Epithelial cell of prostate (primary cell): Measurements from ENCODE around the gene TPST1.

Experiments
- DNase-seq: peaks from one replicate; pipeline ENCODE4 v3.0.0-alpha.2; 2011; ENCODE audit warnings: low read depth, low spot score
- H3K27ac ChIP-seq: fragments of 450-650 bp; 2 replicates; pipeline ENCODE4 v1.5.1; 2017; ENCODE audit warnings: mild to moderate bottlenecking

TPST1 gene

GRCh38 chr7:66279912-66280311 lies 74.8 kb downstream of the TPST1 start:
- H3K27ac ChIP-seq: no peak overlapping the region
- no peak for DNase-seq

GRCh38 chr7:66281678-66282590 lies 76.8 kb downstream of the TPST1 start:
- H3K27ac ChIP-seq: peak overlapping the region; percentile 64
- DNase-seq: peak; percentile 52

GRCh38 chr7:66282591-66282935 lies 77.4 kb downstream of the TPST1 start:
- peak overlapping the region; percentile 64 for H3K27ac ChIP-seq
- no peak for DNase-seq

GRCh38 chr7:66283003-66283920 lies 78.1 kb downstream of the TPST1 start:
- peak; percentile 58 for DNase-seq
- H3K27ac ChIP-seq: peak overlapping the region; percentile 64

- H3K27ac ChIP-seq: peak overlapping the region; percentile 63
- DNase-seq: no peak
These were observed 90.9 kb downstream of the TPST1 start for GRCh38 chr7:66296001-66296521.

GRCh38 chr7:66296557-66296956 lies 91.4 kb downstream of the TPST1 start:
- H3K27ac ChIP-seq: peak overlapping the region; percentile 63
- DNase-seq: no peak

GRCh38 chr7:66297579-66297978 lies 92.4 kb downstream of the TPST1 start:
- DNase-seq: peak; percentile 51
- H3K27ac ChIP-seq: peak overlapping the region; percentile 63

GRCh38 chr7:66301249-66301648 lies 96.1 kb downstream of the TPST1 start:
- no peak overlapping the region for H3K27ac ChIP-seq
- no peak for DNase-seq

- DNase-seq: no peak
These were observed 96.6 kb downstream of the TPST1 start for GRCh38 chr7:66301737-66302136.

GRCh38 chr7:66303454-66304155 lies 98.5 kb downstream of the TPST1 start:
- no peak overlapping the region for H3K27ac ChIP-seq
- no peak for DNase-seq

More at GRCh38 chr7:66301737-66302136, 96.6 kb downstream of the TPST1 start:
- H3K27ac ChIP-seq: no peak overlapping the region

GRCh38 chr7:66304536-66304935 lies 99.4 kb downstream of the TPST1 start:
- DNase-seq: no peak
- no peak overlapping the region for H3K27ac ChIP-seq

GRCh38 chr7:66306243-66306642 lies 101.1 kb downstream of the TPST1 start:
- DNase-seq: peak; percentile 44
- H3K27ac ChIP-seq: peak overlapping the region; percentile 34

GRCh38 chr7:66307591-66308215 lies 102.6 kb downstream of the TPST1 start:
- no peak overlapping the region for H3K27ac ChIP-seq
- no peak for DNase-seq

GRCh38 chr7:66308411-66308810 lies 103.3 kb downstream of the TPST1 start:
- DNase-seq: no peak
- H3K27ac ChIP-seq: no peak overlapping the region

- DNase-seq: no peak
These were observed 105.5 kb downstream of the TPST1 start for GRCh38 chr7:66310620-66311019.

GRCh38 chr7:66313886-66314568 lies 108.9 kb downstream of the TPST1 start:
- no peak for DNase-seq
- no peak overlapping the region for H3K27ac ChIP-seq

More at GRCh38 chr7:66310620-66311019, 105.5 kb downstream of the TPST1 start:
- H3K27ac ChIP-seq: no peak overlapping the region

- H3K27ac ChIP-seq: no peak overlapping the region
- no peak for DNase-seq
These were observed 110.1 kb downstream of the TPST1 start for GRCh38 chr7:66315192-66315591.

- no peak for DNase-seq
- H3K27ac ChIP-seq: no peak overlapping the region
These were observed 114.4 kb downstream of the TPST1 start for GRCh38 chr7:66319407-66319979.

- DNase-seq: peak; percentile 74
- peak overlapping the region; percentile 21 for H3K27ac ChIP-seq
These were observed 116.1 kb downstream of the TPST1 start for GRCh38 chr7:66321283-66321682.
